Esophagus (tissue), 2 donors: ENCODE data around the gene EPB41L2. TPM values are rescaled to one million over a fixed set of nuclear protein-coding genes. Genes with fewer than 3 reads are reported as not detected.

ENCODE experiments used
- H3K27ac ChIP-seq, 2 donors: one replicate each; pipeline ENCODE4 v1.5.1; 2013; ENCODE audit warnings: low read depth in 2 of 2, mild to moderate bottlenecking in 2 of 2, inconsistent platforms in 1 of 2, low read length in 1 of 2, moderate library complexity in 1 of 2
- H3K27me3 ChIP-seq, 2 donors: one replicate each; pipeline ENCODE4 v1.6.1; 2013; ENCODE audit warnings: low read length in 2 of 2, control low read depth in 1 of 2, mild to moderate bottlenecking in 1 of 2; ENCODE audit not compliant: insufficient read depth in 2 of 2, control insufficient read depth in 1 of 2
- H3K36me3 ChIP-seq, 2 donors: one replicate each; pipeline ENCODE4 v1.6.1; 2013; ENCODE audit warnings: low read length in 1 of 2; ENCODE audit not compliant: control insufficient read depth in 2 of 2, insufficient read depth in 2 of 2
- H3K4me1 ChIP-seq, 2 donors: one replicate each; pipeline ENCODE4 v1.6.1; 2013; ENCODE audit warnings: low read length in 1 of 2; ENCODE audit not compliant: control insufficient read depth in 2 of 2, insufficient read depth in 2 of 2
- H3K4me3 ChIP-seq, 2 donors: one replicate each; pipeline ENCODE4 v1.5.1; 2013; ENCODE audit warnings: low read length in 2 of 2, mild to moderate bottlenecking in 2 of 2, low read depth in 1 of 2, moderate library complexity in 1 of 2
- H3K9me3 ChIP-seq, 2 donors: one replicate each; pipeline ENCODE4 v1.6.1; 2013; ENCODE audit warnings: mild to moderate bottlenecking in 2 of 2, low read depth in 1 of 2, low read length in 1 of 2, moderate library complexity in 1 of 2; ENCODE audit not compliant: control insufficient read depth in 2 of 2, insufficient read depth in 1 of 2
- WGBS, 2 donors: extraction: QIAGEN DNeasy Blood & Tissue Kit; methylation state at CpG; one replicate each; pipeline ENCODE4 v1.1.7; 2013; 5-methylcytosine and 5-hydroxymethylcytosine counted together
- polyA plus RNA-seq, 2 donors: library from polyadenylated mRNA; stranded (reverse); fragments of 200-250 nt; gene quantifications; one replicate each; pipeline ENCODE4 v1.2.3, GENCODE V29; 2013
- donor health status: healthy with polysubstance abuse.
- donor health status: Bipolar disorder and iron deficiency.

EPB41L2 gene
- polyA plus RNA-seq, 2 donors = 6.7 to 7.8 TPM

DNA sequence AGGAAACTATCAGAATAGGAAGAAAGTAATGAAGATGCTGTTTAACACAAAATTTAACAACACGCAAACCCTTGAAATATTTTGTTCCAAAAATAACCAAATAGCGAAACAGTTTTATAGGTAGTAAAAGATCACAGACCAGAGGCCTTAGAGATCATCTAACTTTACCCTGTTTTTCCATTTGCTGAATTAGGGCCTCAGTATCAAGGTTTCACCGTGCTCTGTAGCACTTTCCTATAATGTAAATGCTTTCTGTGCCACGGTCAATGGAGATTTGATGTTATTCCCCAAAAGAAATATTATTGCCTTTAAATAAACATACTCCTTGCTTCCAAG is 23.7 kb downstream of the EPB41L2 start:
- H3K4me1 ChIP-seq = peaks cover 0 to 2% of the 10 kb centered on the region in 2 donors
- no peaks in the 10 kb centered on the region for H3K27me3 ChIP-seq
- H3K36me3 ChIP-seq = no peaks in the 10 kb centered on the region
- 86 to 88% methylated on average over 4 of the region's 4 CpGs for WGBS, 2 donors
- H3K27ac ChIP-seq = no peak overlapping the region
- H3K9me3 ChIP-seq = no peaks in the 10 kb centered on the region
- no peak overlapping the region for H3K4me3 ChIP-seq

DNA sequence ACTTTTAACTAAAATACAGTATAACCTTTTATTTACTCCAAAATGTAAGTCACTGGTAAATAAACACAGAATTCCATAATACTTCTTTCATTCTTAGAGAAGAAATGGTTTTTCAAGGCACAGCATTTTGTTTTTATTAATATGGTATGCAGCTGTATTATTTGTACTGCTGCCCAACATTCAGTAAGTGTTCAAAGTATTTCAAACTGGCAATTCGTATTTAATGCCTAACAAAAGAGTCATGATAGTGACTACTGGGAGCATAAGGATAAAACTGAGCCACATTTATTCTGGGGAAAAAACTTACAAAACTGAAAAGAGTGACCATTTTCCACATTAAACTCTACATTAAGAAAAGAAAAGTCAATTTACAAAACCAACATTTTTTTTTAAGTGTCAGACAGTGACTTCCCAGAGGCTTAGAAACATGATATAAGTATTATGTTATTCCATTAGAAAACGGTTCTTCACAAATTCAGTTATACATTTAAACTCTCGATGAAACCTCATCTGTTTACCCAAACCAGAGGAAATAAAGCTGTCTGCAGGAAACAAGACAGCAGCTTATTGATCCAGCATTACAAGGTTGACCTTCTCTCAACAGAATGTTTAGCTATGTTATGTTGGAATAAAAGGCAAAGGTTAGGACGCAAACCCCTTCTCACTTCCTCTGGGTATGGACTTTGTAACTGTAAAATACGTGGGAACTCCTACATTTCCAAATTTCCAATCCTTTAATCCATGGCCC is 24.3 kb downstream of the EPB41L2 start:
- 64 to 65% methylated on average over 5 of the region's 5 CpGs for WGBS, 2 donors
- no peaks in the 10 kb centered on the region for H3K9me3 ChIP-seq
- peaks cover 0 to 2% of the 10 kb centered on the region in 2 donors for H3K4me1 ChIP-seq
- H3K36me3 ChIP-seq = no peaks in the 10 kb centered on the region
- H3K27me3 ChIP-seq = no peaks in the 10 kb centered on the region
- no peak overlapping the region for H3K4me3 ChIP-seq
- no peak overlapping the region for H3K27ac ChIP-seq

DNA sequence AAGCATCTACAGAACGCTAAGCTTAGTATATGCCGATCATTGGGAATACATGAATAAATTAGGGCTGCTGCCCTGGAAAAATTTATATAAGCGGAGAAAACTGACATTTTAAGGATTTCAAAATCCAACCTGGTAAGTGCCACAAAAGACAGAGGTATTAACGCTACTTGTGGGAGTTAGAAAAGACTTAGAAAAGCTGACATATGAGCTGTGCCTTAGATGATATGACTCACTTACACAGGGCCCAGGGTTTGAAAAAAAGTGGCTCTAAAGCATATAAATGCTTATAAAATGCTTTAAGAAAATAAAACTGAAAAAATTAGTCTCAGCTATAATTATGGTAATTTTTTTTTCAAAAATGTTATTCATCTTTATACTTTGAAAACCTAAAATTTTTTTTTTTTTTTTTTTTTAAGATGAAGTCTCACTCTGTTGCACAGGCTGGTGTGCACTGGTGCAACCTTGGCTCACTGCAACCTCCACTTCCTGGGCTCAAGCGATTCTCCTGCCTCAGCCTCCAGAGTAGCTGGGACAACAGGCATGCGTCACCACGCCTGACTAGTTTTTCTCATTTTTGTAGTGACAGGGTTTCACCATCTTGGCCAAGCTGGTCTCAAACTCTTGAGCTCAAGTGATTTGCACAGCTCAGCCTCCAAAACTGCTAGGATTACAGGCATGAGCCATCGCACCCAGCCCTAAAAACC is 25.7 kb downstream of the EPB41L2 start:
- no peak overlapping the region for H3K27ac ChIP-seq
- 83 to 84% methylated on average over 8 of the region's 8 CpGs for WGBS, 2 donors

DNA sequence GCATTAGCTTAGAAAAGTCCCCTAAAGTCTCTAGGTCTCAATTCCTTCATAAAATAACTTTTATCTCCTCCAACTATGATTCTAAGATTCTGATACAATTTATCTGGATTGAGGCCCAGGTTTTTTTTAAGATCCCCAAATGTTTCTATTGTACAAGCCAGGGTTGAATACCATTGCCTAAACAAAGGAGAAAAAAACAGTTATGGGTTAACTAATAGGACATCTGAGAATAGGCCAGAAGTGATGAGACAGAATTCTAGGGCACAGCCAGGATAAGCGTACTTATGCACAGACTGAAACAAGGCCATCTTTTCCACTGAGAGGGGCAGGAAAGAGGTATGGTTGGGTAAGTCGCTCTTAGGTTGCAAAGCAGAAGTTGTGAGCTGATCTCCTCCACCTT is 26.4 kb downstream of the EPB41L2 start:
- Histone ChIP-seq H3K36me3 (no peaks in the 10 kb centered on the region), H3K27me3 (no peaks in the 10 kb centered on the region), H3K9me3 (no peaks in the 10 kb centered on the region), H3K27ac (no peak overlapping the region), H3K4me1 (peaks cover 0 to 2% of the 10 kb centered on the region in 2 donors), H3K4me3 (no peak overlapping the region)
- WGBS, 2 donors = 86 to 92% methylated on average over 2 of the region's 2 CpGs

More for the DNA sequence above, 25.7 kb downstream of the EPB41L2 start:
- Histone ChIP-seq H3K4me1 (peaks cover 0 to 2% of the 10 kb centered on the region in 2 donors), H3K27me3 (no peaks in the 10 kb centered on the region), H3K9me3 (no peaks in the 10 kb centered on the region), H3K4me3 (no peak overlapping the region), H3K36me3 (no peaks in the 10 kb centered on the region)

DNA sequence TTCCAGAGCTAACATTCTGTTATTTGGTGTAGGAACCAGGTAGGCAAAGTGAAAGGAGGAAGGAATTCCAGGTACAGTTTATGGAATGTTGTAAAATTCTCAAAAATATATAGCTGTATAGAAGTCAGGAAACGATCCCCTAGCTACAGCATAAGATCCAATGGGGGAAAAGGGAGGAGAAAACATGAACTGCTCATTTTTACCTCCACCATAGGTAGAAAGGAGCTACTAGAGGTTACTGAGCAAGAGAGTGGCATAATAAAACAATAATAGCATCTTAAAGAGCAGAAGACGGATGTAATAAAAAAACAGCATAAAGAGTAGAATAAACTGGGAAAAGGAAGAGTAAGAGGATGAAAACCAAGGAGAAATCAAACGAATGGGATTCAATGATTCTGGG is 26.9 kb downstream of the EPB41L2 start:
- WGBS, 2 donors = 85 to 87% methylated on average over 3 of the region's 3 CpGs
- no peaks in the 10 kb centered on the region for H3K27me3 ChIP-seq

DNA sequence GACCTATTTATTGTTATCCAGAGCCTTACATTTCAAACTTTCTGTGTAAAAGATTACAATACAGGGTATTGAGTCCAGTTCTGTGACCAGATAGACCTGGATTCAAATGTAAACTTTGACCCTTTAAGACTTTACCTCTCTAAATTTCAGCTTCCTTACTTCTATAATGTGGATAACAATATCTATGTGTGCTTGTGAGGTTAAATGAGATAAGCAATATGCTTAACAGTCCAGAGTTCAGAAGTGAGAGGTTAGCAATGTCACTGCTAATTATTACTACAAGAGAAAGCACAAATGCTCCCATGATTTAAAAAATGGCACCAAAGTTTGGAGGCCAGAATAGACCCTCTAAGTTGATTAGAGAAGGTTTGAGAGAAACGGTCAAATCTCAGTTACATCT is 27.5 kb downstream of the EPB41L2 start:
- Histone ChIP-seq H3K4me3 (no peak overlapping the region), H3K9me3 (no peaks in the 10 kb centered on the region), H3K36me3 (no peaks in the 10 kb centered on the region), H3K4me1 (peaks cover 0 to 2% of the 10 kb centered on the region in 2 donors), H3K27me3 (no peaks in the 10 kb centered on the region), H3K27ac (no peak overlapping the region)
- WGBS, 2 donors = 93 to 95% methylated on average over 1 of the region's 1 CpG

More for the DNA sequence above, 26.9 kb downstream of the EPB41L2 start:
- Histone ChIP-seq H3K4me1 (peaks cover 0 to 2% of the 10 kb centered on the region in 2 donors), H3K27ac (no peak overlapping the region), H3K36me3 (no peaks in the 10 kb centered on the region), H3K4me3 (no peak overlapping the region), H3K9me3 (no peaks in the 10 kb centered on the region)

DNA sequence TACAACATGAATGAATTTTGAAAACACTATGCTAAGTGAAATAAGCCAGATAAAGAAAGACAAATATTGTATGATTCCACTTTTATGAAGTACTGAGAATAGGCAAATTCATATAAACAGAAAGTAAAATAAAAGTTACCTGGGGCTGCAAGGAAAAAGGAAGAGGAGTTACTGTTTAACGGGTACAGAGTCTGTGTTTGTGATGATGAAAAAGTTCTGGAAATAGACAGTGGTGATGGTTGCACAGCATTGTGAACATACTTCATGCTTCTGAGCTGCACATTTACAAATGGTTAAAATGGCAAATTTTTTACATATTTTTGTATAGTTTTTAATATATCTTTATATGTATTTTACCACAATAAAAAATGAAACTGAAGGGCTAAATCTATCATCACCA is 29.4 kb downstream of the EPB41L2 start:
- H3K9me3 ChIP-seq = no peaks in the 10 kb centered on the region
- H3K4me1 ChIP-seq = peaks cover 0 to 2% of the 10 kb centered on the region in 2 donors
- H3K4me3 ChIP-seq = no peak overlapping the region
- 89 to 92% methylated on average over 1 of the region's 1 CpG for WGBS, 2 donors
- H3K27me3 ChIP-seq = no peaks in the 10 kb centered on the region
- H3K36me3 ChIP-seq = no peaks in the 10 kb centered on the region
- no peak overlapping the region for H3K27ac ChIP-seq

DNA sequence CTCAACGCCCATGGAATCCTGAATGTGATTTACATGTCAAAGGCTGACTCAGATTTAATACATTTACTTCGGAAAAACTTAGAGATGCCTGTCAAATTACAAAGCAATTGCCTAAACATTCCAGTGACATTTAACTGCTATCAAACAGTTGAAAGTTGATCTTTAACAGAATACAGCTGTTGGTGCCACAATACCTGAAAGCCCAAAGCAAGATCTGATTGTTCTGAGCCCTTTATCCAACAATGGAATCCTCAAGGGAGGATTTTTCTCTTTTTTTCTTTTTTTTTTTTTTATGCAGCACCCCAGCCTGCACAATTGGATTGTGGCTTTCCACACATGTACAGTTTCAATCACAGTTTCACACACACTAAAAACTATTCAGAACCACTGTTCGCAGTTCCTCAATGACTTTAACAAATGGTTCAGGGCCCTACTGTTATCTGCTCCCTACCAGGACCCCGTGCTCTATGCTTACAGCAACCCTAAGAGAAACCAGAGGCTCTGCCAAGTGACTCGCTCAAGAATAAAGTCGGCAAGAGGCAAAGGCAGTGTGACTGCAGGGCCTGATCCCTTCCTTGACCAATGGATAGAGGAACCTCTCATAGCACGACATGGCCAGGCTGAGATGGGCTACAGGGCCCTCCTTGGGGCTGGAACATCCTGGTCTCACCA is 33.3 kb downstream of the EPB41L2 start:
- H3K27me3 ChIP-seq = no peaks in the 10 kb centered on the region
- H3K27ac ChIP-seq = peak overlapping the region in 1 of 2 donors; percentile 24
- H3K36me3 ChIP-seq = no peaks in the 10 kb centered on the region
- no peak overlapping the region for H3K4me3 ChIP-seq
- WGBS, 2 donors = 66 to 69% methylated on average over 7 of the region's 7 CpGs
- no peaks in the 10 kb centered on the region for H3K4me1 ChIP-seq
- no peaks in the 10 kb centered on the region for H3K9me3 ChIP-seq

DNA sequence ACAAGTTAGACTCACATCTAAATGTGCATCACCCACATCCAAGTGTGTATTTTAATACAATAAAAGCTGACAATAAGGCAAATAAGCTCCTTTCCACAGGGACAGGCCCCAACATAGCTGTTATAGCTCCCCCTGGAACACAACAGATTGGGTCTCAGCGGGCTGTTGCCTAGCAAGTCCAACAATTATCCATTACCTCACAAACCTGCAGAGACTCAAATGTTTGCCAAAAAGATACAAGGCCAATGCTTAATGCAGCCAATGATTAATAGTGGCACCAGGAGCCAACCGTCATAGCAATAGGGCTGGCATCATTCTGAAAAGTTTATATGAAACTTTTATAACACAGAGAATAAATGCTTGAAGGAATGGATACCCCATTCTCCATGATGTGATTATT is 35.7 kb downstream of the EPB41L2 start:
- H3K27ac ChIP-seq = no peak overlapping the region

More for the DNA sequence above, 35.7 kb downstream of the EPB41L2 start:
- Histone ChIP-seq H3K9me3 (no peaks in the 10 kb centered on the region), H3K4me1 (no peaks in the 10 kb centered on the region), H3K27me3 (no peaks in the 10 kb centered on the region), H3K36me3 (no peaks in the 10 kb centered on the region), H3K4me3 (no peak overlapping the region)
- WGBS, 2 donors = 57 to 62% methylated on average over 2 of the region's 2 CpGs
